Embryonic facial prominence (tissue), 1 donor: ENCODE measurements around the gene PTGDR2.

Experiments
- DNase-seq: peaks from one replicate; pipeline ENCODE4 v3.0.0-alpha.2; 2016; ENCODE audit errors: extremely low spot score

The PTGDR2 gene

DNA sequence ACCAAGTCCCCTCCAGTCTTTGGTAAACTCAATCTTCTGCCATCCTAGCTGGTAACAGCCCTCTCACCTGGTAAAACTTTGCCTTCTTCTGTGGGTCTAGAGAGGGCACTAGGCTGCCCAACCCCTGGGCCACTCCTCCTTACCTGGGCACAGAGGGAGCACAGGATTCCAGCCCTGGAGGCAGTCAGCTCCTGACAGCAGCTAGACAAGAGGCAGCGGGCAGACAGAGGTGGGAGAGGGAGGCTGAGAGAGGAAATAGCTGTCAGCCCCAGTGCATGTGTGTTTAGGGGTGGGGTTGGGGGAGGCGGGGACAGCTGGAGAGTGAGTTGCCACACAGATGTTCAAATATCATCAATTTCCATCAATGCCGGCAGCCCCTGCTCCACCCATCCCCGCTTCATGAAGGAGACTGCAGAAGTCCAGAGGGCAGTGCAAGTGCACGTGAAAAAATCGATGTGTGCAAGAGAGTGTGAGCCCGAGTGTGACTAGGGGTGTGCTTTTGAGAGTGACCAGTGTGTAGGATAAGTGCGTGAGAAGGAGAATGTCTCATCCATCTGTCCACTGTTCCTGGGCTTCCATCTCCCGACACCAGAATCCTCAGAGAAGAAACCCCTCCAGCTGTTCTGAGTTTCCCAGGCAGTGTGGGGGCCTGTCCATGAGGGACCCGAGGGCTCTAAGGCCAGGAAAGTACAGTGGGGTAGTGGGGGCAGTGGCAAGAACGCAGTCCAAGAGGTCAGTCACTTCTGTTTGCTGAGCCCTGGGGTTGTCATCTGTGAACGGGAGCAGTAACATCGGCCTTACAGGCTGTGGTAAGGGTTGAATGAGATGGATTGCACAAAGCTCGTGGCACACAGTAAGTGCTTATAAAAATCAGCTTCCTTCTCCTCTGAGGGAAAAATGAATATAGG is at the start of gene PTGDR2:
TSS of gene PTGDR2 (minus strand) at position 225 of the 908 bp plus-strand sequence. CDS start 2,228 bp downstream, outside the sequence.
- DNase-seq: no peak

DNA sequence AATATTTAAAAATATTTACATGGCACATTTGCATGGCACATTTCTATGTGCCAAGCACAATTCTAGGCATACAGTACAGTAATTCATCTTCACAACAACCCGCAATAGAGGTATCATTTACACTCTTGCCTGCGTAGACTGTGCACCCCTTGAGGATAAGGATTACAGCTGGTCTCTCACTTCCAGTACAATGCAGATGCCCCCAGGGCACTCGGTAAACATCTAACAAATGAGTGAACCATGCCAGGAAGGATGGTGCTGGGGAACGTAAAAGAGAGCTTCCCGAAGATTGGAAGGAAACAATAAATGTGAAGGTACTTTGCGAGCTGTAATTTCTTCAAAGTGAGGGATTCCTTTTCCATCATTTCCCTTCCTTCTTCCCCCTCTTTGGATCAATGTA is 49.3 kb upstream of the PTGDR2 start:
- no peak for DNase-seq

DNA sequence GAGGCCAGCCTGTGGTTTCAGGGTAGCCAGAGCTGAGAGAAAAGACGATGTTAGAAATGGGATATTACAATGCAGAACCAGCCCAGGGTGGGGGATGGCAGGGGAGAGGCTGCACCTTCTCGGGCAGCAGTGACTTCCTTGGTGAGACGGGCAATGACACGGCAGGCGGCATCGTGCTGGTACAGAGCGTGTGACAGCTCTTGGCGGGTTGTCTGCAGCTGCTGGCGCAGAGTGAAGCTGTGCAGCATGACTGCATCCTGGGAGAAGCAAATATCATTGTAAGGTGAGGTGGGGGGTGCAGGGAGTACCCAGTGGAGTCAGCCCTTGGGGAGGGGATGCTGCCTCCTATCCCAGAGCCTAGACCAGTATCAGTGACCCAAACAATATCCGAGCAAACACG is 46.9 kb upstream of the PTGDR2 start:
- no peak for DNase-seq

DNA sequence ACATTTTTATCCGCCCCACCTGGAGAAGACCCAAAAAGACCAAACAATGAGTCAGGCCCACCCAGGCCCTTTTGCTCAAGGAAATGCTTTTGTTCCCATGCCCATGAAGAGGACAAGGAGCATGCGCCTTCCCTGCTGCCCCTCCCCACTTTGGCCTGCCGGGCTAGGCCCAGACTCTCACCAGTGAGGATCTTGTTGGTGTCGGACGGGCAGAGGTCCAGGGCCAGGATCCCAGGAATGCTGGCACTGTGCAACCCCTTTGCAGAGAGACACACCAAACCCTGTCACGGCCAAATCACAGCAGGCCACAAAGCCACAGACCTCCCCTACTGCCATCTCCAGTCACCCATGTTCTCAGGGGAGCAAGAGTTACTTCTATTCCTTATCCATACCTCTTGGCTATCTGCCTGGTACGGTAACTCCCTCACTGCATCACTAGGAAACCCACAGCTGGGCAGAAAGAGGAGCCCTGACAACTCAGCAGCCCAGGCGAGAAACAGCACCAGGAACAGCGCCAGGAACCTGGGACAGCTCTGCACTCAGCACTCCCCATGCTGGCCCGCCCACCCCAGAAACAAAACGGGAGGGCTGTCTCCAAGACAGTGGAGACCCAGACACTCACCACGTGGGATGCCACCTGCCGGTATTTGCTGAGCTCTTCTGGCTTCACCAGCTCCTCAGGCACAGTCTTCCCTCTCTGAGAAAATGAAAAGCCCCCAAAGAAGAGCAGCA is 45.1 kb upstream of the PTGDR2 start:
- DNase-seq: no peak

DNA sequence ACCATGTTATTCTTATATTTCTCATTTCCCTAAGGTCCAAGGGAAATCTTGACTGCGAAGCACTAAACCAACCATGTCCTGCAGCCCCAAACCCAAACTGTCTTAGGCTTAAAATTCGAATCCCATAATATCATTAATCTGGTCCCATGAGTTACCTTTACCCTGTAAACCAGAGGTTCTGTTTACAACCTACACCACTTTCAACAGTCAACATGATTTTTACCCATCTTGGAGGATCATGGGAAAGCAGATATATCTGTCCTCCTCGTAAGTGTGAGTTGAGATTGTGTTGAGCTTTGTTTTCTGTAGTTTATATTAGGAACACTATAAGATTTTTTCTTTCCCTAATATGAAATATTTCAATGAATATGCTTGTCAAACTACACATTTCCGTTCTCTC is 44.2 kb upstream of the PTGDR2 start:
- no peak for DNase-seq

DNA sequence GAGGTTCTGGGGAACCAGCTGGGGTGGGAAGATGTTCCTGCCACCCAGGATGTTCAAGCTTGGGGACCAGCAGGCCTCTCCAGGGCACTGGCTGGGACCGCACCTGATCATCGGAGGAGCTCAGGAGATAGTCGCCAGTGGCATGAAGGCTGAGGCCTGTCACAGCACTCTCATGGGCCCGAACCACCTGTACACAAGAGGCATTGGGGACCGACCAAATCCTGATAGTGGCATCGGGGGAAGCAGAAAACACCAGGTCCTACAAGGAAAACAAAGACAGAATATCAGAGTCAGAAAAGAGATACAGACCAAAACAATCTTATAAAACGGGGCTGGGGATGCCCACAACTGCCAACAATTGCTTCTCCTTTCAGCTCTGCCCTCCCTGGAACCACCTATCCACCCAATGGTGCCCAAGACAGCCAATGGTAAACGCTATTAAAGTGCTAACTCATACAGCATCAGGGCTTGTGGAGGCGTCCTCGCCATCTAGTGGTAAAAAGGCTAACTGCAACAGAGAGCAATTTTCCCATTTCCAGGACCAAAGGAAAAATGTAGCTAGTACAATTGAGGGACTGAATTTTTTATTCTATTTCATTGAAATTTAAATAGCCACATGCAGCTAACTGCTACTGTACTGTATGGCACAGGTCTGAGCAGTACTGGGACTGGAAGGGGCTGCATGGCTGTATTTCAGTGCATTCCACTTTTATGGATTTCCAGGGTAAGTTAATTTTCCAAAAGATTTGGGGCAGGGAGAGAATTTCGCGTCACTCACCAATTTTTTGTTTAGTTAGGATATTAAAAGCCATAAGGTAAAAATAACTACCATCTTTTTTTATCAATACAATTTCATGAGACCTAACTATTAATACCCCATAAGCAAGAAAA is 43.5 kb upstream of the PTGDR2 start:
- no peak for DNase-seq

DNA sequence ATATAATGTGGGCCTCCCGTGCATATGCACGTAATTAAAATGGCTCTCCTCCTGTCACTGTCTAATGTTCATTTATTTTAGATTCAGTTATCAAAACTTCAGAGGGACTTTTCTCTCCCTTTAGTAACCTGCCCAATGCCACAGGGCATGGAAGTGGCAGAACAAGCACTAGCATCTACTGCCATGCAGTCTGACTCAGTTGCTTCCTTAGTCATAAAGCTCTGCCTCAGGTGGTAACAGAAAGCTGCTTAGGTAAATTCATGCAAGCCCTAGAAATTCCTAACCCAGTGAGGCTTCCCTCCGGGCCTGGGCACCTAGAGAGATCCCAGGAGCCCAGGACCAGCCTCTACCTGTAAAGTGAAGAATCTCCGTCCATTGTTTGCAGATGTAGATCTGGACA is 41.7 kb upstream of the PTGDR2 start:
- no peak for DNase-seq

DNA sequence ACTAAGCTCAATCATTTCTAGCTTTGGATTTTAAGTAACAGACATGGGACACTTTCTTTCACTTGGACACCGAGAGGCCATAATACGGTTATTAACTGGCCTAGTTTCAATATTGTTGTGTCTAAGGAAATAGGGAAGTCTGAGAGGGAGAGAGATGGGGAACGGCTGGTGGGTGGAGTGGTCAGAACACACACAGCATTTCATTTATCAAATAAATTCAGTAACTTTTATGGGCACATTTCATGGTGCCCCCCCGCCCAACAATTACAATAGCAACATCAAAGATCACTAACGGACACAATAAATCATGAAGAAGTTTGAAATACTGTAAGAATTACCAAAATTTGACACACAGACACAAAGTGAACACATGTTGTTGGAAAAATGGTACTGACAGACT is 39.9 kb upstream of the PTGDR2 start:
- no peak for DNase-seq

DNA sequence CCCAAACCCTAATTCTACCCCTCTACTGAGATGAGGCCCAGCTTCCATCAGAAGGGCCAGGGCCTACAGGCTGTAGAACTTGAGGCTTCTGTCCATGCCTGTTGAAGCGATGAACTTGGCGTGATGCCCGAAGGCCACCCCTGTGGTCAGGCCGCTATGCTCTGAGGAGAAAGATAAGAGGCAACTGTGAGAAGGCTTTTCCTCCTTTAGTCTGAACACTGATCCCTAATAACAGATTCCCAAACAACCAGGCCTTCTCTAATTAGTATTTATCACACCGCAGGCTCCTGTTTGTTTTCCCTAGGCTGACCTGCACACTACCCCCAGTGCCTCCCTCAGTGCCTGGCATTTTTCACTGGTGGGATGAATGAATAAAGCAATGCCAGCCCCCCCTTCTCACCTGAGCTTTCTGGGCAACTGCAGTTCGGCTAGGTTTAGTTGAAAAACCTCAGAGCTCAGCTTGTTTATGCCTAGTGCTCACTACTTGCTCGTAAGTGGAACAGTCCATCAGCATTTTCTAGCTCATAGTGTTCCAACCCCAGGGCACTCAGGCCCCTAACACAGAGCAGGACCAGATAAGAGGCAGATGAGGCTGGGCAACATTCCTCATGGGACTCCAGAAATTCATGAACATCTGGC is 35.5 kb upstream of the PTGDR2 start:
- no peak for DNase-seq

DNA sequence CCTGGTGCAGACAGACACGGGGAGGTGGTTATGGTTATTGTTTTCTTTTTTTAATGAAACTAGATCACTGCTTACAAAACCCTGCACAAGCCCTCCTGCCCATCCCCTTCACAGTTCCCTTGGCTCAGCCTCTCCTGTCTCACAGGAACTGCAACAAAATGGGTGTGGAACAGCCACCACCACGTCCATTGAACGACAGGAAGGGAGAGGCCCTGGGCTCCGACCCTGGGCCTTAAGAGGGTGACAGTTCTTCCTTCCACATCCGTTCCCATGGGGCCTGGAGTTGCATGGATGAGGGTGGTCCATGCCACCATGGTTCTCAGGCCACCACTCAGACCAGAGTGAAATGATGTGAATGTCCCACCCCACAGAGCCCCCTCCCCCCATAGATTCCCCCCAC is 34.9 kb upstream of the PTGDR2 start:
- DNase-seq: no peak

DNA sequence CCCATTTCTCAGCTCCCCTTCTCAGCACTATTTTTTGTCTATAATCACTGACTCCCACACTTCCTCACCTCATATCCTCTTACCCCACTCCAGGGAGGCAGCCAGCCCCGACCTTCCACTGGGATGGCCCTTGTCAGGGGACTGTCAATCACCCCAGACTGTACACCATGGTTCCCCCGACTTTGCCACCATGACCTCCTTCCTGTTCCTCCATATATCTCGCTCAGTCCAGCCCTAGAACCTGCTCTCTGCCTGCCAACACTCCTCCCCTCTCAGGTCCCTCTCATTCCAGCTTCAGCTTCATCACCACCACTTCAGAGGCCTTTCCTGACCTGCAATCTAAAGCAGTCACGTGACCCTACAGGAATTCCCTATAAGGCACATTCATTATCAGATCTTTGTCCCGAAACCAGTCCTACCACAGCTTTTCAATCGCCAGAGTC is 34.1 kb upstream of the PTGDR2 start:
- DNase-seq: no peak

DNA sequence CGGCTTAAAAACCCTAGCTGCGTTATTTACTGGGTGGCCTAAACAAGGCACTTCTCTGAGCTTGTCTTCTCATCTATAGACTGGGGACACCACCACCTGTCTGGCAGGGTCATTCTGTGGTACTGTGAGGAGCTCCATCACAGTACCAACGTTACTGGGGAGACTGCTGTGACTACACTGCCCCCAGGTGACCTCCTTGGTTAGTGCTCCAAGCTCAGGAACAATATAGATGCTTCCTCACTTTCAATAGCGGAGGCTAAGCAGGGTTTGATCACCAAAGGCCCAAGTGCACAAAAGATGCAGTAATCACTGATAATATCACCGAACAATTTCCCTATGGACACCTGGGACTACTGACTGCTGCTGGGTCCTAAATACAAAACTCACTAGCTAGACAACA is 31.8 kb upstream of the PTGDR2 start:
- DNase-seq: no peak

DNA sequence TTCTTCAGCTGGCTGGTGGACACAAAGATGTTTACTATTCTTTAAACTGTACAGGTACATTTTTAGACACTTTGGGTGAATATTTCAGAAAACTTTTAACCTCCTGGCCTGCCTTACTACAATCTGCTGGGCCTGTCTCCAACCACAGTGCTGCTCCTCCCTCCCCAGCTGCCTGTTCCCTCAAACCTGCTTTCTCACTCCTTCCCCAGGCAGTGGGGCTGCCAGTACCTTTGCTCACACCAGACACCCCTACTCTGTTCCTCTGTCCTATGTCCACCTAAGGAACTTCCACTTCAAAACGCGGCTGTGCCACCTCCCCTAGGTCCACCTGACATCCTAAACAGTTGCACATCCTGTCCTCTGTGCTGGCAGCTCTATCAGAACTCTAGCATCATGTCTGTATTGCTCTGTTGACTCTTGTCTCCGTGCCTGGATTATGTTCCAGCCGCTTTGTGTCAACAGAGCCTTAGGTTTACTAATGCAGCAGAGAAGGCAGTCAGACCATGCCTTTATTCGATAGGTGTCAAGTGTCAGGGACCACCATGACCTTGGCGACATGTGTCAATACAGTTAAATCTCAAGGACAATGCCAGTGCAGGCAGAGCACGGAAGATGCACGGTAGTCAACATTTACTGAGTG is 25.0 kb upstream of the PTGDR2 start:
- no peak for DNase-seq

DNA sequence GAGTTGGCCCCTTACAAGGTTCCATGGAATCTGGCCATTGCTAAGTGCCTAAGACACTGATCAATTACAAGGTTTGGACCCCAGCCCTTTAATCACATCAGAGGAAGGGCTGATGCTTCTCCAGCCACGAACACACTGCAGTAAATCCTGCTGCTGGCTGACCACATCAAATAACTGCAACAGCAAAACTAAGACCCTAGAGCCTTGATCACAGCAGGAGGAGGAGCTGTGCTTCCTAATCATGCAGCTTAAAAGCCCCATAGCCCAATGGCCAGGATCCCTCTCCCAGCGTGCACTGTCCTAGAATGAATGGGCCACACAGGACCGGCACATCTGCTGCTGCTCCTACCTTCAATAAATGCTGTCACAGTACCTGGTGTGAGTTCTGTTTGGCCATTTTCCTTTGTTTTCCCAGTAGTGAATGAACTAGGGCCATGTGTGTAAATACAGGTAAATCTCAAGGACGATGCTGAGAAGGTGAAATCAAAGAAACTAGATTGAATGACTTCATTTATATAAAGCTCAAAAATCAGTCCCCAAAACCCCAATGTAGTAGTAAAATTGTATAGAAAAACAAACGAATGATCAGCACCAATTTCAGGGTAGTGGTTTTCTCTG is 24.3 kb upstream of the PTGDR2 start:
- DNase-seq: no peak

DNA sequence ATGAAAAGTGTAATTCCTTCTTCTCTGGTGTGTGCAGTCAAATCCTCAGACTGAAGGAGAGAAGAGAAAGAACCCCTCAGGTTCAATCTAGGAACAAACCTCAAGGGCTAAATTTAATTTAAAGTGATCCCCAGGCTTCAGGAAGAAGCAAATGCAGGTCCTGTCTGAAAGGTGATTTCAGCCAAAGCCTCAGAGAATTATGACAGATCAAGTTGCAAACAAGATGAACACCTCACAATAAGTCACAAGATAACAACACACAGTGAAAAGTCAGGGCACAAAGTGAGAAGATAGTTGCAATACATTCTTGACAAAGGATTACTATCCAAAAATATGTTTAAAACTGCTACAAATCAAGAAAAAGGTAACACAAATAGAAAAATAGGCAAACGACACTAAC is 23.4 kb upstream of the PTGDR2 start:
- DNase-seq: no peak

DNA sequence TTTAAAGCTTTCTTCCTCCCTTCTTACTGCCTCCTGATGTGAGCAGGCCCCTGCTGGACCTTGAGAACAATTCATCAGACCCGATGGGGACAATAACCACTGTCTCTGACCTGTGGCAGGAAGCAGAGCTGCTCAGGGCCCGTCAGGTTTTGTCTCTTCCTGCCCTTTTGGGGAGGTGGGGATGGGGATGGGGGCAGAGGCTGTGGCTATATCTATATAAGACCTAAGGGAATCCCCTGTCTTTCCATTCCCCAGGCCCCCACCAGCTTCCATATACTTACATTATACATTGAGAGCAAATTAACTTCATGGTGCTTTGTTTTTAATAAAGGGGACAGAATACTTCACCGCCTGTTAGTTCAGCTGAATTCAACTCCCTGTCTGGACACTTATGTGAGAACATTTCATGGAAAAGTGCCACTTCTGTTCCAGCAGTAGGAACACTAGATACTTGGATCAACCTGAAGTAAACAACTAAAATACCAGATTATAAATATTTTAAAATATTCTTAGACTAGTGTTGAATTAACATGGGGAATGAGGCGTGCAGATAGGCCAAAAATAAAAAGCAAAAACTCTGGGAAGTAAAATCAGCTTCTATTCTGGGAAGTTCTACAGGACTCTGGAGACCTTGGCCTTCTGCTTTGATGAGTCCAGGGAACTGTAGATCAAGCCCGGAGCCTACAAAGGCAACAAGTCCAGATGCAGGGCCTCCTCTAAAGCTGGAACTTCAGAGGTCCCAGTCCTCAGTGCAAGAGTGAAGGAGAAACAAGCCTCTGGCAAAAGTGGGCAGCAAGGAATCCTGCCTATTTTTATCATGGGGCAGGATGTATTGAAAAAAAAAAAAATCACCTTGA is 22.7 kb upstream of the PTGDR2 start:
- DNase-seq: no peak

DNA sequence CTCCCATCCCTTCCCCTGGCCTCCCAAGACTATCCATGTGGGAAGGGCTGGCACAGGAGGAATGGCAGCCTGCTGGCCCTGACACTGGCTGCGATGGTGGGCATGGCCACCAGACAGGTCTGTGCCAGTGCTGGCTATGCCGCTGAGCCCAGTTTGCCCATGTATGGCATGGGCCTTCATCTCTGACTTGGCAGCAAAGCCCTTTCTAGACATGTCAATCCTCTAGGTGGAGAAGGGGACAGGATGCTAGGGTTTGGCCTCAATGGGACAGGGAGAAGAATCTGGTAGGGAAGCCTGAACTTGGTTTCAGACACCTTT is 20.4 kb upstream of the PTGDR2 start:
- no peak for DNase-seq

DNA sequence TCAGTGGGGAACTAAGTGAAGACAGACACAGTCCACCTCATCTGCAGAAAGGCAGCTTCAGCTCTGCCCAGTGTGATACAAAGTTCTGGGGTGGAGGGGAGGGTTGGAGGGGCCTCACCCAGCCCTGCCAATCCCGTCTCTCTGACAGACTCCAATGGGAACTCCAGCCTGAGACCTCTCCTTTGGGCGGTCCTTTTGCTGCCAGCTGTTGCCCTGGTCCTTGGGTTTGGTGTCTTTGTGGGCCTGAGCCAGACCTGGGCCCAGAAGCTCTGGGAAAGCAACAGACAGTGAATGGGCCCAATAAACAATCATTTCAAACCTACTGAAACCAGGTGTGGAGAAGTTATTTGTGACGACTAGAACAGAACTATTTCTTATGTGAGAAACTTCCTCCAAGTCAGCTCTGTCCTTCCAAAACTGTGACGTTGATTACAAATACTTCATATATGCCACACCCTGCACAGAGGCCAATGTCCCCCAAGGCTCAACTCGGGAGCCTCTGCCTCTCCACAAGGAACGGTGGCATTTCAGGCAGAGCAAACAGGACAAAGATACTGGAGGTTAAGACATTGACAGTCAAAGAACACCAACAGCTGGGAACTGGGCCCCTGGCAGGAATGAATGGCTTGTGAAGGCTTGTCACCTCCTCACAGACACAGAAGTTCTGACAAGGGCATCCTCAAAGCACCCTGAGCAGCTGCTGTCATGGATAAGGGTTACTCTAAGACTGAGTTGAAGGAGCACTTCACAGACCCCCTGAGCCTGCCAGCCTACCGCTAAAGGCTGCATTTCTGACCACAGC is 19.8 kb upstream of the PTGDR2 start:
- no peak for DNase-seq
